Endothelial cell of umbilical vein (primary cell): ENCODE data around the gene ZFYVE9.
"Not testable (repeated sequence)": the region's sequence is repeated elsewhere in the genome, so short reads cannot be mapped to it uniquely, and the experiment has no call there.

Experiments
- EZH2 ChIP-seq: IDR thresholded peaks from 2 replicates; pipeline ENCODE4 v1.6.1; 2012; ENCODE audit warnings: borderline replicate concordance, low read depth, mild to moderate bottlenecking, moderate library complexity, low read length, inconsistent platforms; ENCODE audit not compliant: severe bottlenecking
- GATA2 ChIP-seq: IDR thresholded peaks from 2 replicates; pipeline ENCODE4 v1.7.0; 2011; ENCODE audit warnings: low read depth, mild to moderate bottlenecking, moderate library complexity, mixed read lengths, low read length; ENCODE audit not compliant: insufficient read length, insufficient read depth
- JUN ChIP-seq: IDR thresholded peaks from 2 replicates; pipeline ENCODE4 v1.6.1; 2011; ENCODE audit warnings: borderline replicate concordance, low read depth; ENCODE audit not compliant: insufficient read length, insufficient read depth
- MYC ChIP-seq: IDR thresholded peaks from one replicate; pipeline ENCODE4 v1.6.1; 2011; ENCODE audit warnings: mild to moderate bottlenecking, low read depth, low read length
- POLR2A ChIP-seq: IDR thresholded peaks from 2 replicates; pipeline ENCODE4 v1.6.1; 2012; ENCODE audit warnings: low read depth, mild to moderate bottlenecking, control low read depth, low read length
- POLR2AphosphoS5 ChIP-seq: IDR thresholded peaks from 2 replicates; pipeline ENCODE4 v1.6.1; 2012; ENCODE audit warnings: low read depth, mild to moderate bottlenecking, control low read depth, low read length, moderate library complexity; ENCODE audit not compliant: insufficient read depth
- TF ChIP-seq, protein P1 (sequence below), 2 donors: IDR thresholded peaks; 1 replicate in 1 of 2; 2 replicates in 1 of 2; pipeline ENCODE4 v1.5.1; 2011; ENCODE audit warnings: low read length in 2 of 2, mild to moderate bottlenecking in 2 of 2, moderate library complexity in 2 of 2, control low read depth in 1 of 2, inconsistent platforms in 1 of 2, low read depth in 1 of 2; ENCODE audit not compliant: insufficient read depth in 1 of 2; ENCODE audit errors: extremely low read depth in 1 of 2
- TF ChIP-seq, protein P2 (sequence below): IDR thresholded peaks from 2 replicates; pipeline ENCODE4 v1.6.1; 2011; ENCODE audit not compliant: insufficient read depth, insufficient read length

DNA sequence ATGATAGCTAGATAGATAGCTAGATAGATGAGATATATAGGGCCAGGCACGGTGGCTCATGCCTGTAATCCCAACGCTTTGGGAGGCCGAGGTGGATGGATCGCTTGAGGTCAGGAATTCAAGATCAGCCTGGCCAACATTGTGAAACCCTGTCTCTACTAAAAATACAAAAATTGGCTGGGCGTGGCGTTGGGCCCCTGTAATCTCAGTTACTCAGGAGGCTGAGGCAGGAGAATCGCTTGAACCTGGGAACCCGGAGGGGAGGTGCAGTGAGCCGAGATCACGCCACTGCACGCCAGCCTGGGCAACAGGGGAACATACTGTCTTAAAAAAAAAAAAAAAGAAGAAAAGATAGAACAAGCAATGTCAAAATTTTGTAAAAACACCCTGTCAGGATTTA is 8.6 kb downstream of the ZFYVE9 start:
- TF ChIP-seq, protein P1, sequence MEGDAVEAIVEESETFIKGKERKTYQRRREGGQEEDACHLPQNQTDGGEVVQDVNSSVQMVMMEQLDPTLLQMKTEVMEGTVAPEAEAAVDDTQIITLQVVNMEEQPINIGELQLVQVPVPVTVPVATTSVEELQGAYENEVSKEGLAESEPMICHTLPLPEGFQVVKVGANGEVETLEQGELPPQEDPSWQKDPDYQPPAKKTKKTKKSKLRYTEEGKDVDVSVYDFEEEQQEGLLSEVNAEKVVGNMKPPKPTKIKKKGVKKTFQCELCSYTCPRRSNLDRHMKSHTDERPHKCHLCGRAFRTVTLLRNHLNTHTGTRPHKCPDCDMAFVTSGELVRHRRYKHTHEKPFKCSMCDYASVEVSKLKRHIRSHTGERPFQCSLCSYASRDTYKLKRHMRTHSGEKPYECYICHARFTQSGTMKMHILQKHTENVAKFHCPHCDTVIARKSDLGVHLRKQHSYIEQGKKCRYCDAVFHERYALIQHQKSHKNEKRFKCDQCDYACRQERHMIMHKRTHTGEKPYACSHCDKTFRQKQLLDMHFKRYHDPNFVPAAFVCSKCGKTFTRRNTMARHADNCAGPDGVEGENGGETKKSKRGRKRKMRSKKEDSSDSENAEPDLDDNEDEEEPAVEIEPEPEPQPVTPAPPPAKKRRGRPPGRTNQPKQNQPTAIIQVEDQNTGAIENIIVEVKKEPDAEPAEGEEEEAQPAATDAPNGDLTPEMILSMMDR (IDR thresholded peaks at IDR 0.05; ENCODE audit: extremely low read depth in 1 of 2, insufficient read depth in 1 of 2, low read depth in 1 of 2, low read length in 2 of 2), result not testable (repeated sequence)
- TF ChIP-seq POLR2A, EZH2, MYC, JUN, GATA2, POLR2AphosphoS5: not testable (repeated sequence)
- TF ChIP-seq, protein P2, sequence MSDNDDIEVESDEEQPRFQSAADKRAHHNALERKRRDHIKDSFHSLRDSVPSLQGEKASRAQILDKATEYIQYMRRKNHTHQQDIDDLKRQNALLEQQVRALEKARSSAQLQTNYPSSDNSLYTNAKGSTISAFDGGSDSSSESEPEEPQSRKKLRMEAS, result not testable (repeated sequence)
